Panc1 (cell line): Measurements from ENCODE around the gene ERG. TPM values are rescaled to one million over a fixed set of nuclear protein-coding genes. Genes with fewer than 3 reads are reported as not detected.

Source experiments
- ATAC-seq: fragments of 200-7000 bp; cut with Tn5 transposase; 2 replicates; pipeline ENCODE4 v1.9.1; 2020; ENCODE audit warnings: mild to moderate bottlenecking, moderate library complexity
- BruUV-seq: library from RNA; stranded (reverse); fragments of 400-500 nt; replicated peaks from 2 replicates; lab custom pipeline; 2021; lab: Mats Ljungman, UMichigan
- CTCF ChIA-PET: fragments of 300-600 bp; sonication (Branson Sonifier 250); formaldehyde crosslinking; loops from one replicate; lab custom pipeline; 2022; ENCODE audit warnings: antibody characterized with exemption; lab: Charles Lee
- POLR2A ChIA-PET: fragments of 300-600 bp; sonication (Branson Sonifier 250); formaldehyde crosslinking; loops from one replicate; lab custom pipeline; 2022; ENCODE audit warnings: antibody characterized with exemption; lab: Charles Lee
- DNase-seq: peaks from one replicate; pipeline ENCODE4 v3.0.0-alpha.2; 2010; ENCODE audit warnings: low read depth, low spot score
- H3K27ac ChIP-seq: 2 replicates; pipeline ENCODE4 v1.5.1; 2011; ENCODE audit warnings: mild to moderate bottlenecking, low read length, inconsistent platforms
- H3K27me3 ChIP-seq: fragments of 200-500 bp; sonication (Bioruptor generic); 2 replicates; pipeline ENCODE4 v1.6.0; 2014; ENCODE audit warnings: low read length, inconsistent platforms; ENCODE audit not compliant: control insufficient read depth, insufficient read depth
- H3K36me3 ChIP-seq: fragments of 200-500 bp; sonication (Bioruptor generic); 2 replicates; pipeline ENCODE4 v1.5.1; 2014; ENCODE audit warnings: inconsistent platforms, mild to moderate bottlenecking, low read length, moderate library complexity; ENCODE audit not compliant: control insufficient read depth, insufficient read depth
- H3K4me1 ChIP-seq: 2 replicates; pipeline ENCODE4 v1.5.1; 2011; ENCODE audit warnings: inconsistent platforms, mild to moderate bottlenecking, low read length, moderate library complexity; ENCODE audit not compliant: control insufficient read depth, insufficient read depth
- H3K4me3 ChIP-seq, 2 experiments: 2 replicates each; pipeline ENCODE4 v1.5.1; 2011 to 2012; ENCODE audit warnings: low read depth in 2 of 2, low read length in 2 of 2, mild to moderate bottlenecking in 2 of 2, inconsistent platforms in 1 of 2, moderate library complexity in 1 of 2
- H3K9me3 ChIP-seq: fragments of 200-500 bp; sonication (Bioruptor generic); 2 replicates; pipeline ENCODE4 v1.5.1; 2014; ENCODE audit warnings: low read depth, mild to moderate bottlenecking, inconsistent platforms, low read length, moderate library complexity; ENCODE audit not compliant: control insufficient read depth, insufficient read depth
- POLR2AphosphoS5 ChIP-seq: IDR thresholded peaks from 2 replicates; pipeline ENCODE4 v1.6.1; 2012; ENCODE audit warnings: mild to moderate bottlenecking, low read depth, low read length, moderate library complexity
- REST ChIP-seq, 2 experiments: IDR thresholded peaks; 2 replicates each; pipeline ENCODE4 v1.6.1; 2011 to 2012; ENCODE audit warnings: low read depth in 2 of 2, control low read depth in 1 of 2, low read length in 1 of 2, mild to moderate bottlenecking in 1 of 2, moderate library complexity in 1 of 2; ENCODE audit not compliant: insufficient read depth in 1 of 2
- SIN3A ChIP-seq: IDR thresholded peaks from 2 replicates; pipeline ENCODE4 v1.6.1; 2012; ENCODE audit warnings: low read depth, mild to moderate bottlenecking, low read length, moderate library complexity, borderline replicate concordance; ENCODE audit not compliant: insufficient read depth
- TCF7L2 ChIP-seq: IDR thresholded peaks from 2 replicates; pipeline ENCODE4 v1.6.1; 2011; ENCODE audit warnings: mild to moderate bottlenecking, low read depth, low read length, inconsistent platforms
- in situ Hi-C: cut with HindIII; loops from 2 replicates; pipeline ENCODE4 v1.10.0; 2016; ENCODE audit warnings: low sequenced_read_pairs, low pct_unique_long_range_greater_than_20kb
- intact Hi-C: fragments of 100-400 bp; cut with micrococcal nuclease; formaldehyde crosslinking; loops from one replicate; pipeline ENCODE4 v1.10.0; 2022; ENCODE audit not compliant: unreplicated experiment
- total RNA-seq: library from RNA; stranded (reverse); gene quantifications from one replicate; pipeline ENCODE4 v1.2.1, GENCODE V29; 2021; ENCODE audit not compliant: unreplicated experiment
- TF ChIP-seq, protein P1 (sequence below): fragments of 450-650 bp; IDR thresholded peaks from 2 replicates; pipeline ENCODE4 v1.5.1; 2017; ENCODE audit warnings: mild to moderate bottlenecking

The ERG gene
- total RNA-seq, 1 experiment from 2014 or later: 0.49 TPM

DNA sequence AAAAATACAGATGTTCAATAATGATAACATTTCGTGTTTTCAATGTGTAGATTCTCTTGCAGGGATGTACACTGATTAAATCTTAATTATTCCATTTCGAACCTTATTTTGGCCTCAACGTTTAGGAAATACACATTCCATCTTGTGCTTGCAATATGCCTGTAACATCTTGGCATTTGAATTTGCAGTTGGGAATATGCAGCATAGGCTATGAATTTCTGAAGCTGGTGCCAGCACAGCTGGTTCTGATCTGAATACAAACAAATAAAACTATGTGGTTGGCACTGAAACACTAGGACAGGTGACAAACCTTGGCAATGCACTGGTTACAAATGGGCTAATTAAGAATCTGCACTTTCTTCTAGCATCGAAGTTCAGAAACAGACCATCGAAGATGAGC lies 108.4 kb downstream of the ERG start:
- no TSS peak for BruUV-seq
- H3K4me3 ChIP-seq: no peak overlapping the region
- no peaks in the 10 kb centered on the region for H3K27me3 ChIP-seq
- intact Hi-C loops (no loop called here), in situ Hi-C loops (no loop called here)
- DNase-seq: no peak
- ATAC-seq: no peak
- H3K27ac ChIP-seq: no peak overlapping the region
- TF ChIP-seq SIN3A: no peak
- no peak for TF ChIP-seq TCF7L2
- TF ChIP-seq, protein P1, sequence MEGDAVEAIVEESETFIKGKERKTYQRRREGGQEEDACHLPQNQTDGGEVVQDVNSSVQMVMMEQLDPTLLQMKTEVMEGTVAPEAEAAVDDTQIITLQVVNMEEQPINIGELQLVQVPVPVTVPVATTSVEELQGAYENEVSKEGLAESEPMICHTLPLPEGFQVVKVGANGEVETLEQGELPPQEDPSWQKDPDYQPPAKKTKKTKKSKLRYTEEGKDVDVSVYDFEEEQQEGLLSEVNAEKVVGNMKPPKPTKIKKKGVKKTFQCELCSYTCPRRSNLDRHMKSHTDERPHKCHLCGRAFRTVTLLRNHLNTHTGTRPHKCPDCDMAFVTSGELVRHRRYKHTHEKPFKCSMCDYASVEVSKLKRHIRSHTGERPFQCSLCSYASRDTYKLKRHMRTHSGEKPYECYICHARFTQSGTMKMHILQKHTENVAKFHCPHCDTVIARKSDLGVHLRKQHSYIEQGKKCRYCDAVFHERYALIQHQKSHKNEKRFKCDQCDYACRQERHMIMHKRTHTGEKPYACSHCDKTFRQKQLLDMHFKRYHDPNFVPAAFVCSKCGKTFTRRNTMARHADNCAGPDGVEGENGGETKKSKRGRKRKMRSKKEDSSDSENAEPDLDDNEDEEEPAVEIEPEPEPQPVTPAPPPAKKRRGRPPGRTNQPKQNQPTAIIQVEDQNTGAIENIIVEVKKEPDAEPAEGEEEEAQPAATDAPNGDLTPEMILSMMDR: no peak
- TF ChIP-seq POLR2AphosphoS5: no peak
- no peak for TF ChIP-seq REST (IDR thresholded peaks at IDR 0.05; ENCODE audit: insufficient read depth in 1 of 2, low read depth in 2 of 2, low read length in 1 of 2)
- ChIA-PET POLR2A (no interaction called here), CTCF (no interaction called here)
- H3K9me3 ChIP-seq: no peaks in the 10 kb centered on the region
- H3K36me3 ChIP-seq: no peaks in the 10 kb centered on the region
- H3K4me1 ChIP-seq: no peaks in the 10 kb centered on the region

DNA sequence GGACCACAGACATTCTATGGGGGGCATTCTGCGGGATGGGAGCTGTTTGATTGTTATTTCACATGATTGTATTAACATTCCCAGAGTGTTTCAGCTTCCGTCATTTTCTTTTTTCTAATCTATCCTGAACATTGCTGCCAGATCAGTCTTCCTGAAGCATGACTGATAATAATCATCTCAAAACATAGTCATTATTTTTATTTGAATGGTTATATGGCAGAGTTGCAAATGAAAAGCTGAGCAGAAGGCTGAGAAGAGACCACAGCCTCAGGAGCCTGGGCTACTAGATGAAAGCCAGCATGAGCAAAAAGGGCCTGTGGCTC lies 109.0 kb downstream of the ERG start:
- H3K27me3 ChIP-seq: no peaks in the 10 kb centered on the region
- BruUV-seq: no TSS peak
- ATAC-seq: no peak
- H3K4me1 ChIP-seq: no peaks in the 10 kb centered on the region
- no peak overlapping the region for H3K27ac ChIP-seq
- in situ Hi-C loops: no loop called here
- CTCF ChIA-PET: no interaction called here
- no peaks in the 10 kb centered on the region for H3K36me3 ChIP-seq
- H3K9me3 ChIP-seq: no peaks in the 10 kb centered on the region
- TF ChIP-seq, protein P1: no peak
- TF ChIP-seq REST (IDR thresholded peaks at IDR 0.05; ENCODE audit: insufficient read depth in 1 of 2, low read depth in 2 of 2, low read length in 1 of 2) (no peak), SIN3A (no peak), TCF7L2 (no peak), POLR2AphosphoS5 (no peak)
- POLR2A ChIA-PET: no interaction called here
- no peak for DNase-seq
- intact Hi-C loops: no loop called here
- H3K4me3 ChIP-seq: no peak overlapping the region
